Glomerular visceral epithelial cell (primary cell): Measurements from ENCODE around the gene PEPD.

Experiments used
- DNase-seq: peaks from one replicate; pipeline ENCODE4 v3.0.0-alpha.2; 2016; ENCODE audit errors: extremely low spot score

PEPD gene

DNA sequence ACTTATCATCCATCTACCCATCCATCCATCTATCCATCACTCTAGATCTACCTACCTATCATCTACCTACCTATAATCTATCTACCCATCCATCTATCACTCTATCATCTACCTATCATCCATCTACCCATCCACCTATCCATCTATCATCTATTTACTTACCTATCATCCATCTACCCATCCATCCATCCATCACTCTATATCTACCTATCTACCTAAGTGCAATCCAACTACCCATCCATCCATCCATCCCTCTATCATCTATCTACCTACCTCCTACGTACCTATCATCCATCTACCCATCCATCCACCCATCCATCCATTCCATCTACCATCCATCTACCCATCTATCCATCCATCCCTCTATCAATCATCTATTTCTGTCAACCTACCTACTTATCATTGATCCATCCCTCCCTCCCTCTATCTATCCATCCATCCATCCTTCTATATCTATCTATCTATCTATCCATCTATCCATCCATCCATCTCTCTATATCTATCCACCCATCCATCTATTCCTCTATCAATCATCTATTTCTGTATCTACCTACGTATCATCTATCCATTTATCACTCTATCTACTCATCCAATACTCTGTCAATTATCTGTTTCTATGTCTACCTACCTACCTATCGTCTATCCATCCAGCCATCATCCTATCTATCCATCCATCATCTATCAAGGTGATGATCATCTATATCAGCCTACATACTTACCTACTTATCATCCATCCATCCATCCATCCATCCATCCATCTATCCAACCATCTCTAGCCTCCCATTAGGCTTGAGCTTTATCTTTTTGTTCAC is 99.0 kb downstream of the PEPD start:
- no peak for DNase-seq

DNA sequence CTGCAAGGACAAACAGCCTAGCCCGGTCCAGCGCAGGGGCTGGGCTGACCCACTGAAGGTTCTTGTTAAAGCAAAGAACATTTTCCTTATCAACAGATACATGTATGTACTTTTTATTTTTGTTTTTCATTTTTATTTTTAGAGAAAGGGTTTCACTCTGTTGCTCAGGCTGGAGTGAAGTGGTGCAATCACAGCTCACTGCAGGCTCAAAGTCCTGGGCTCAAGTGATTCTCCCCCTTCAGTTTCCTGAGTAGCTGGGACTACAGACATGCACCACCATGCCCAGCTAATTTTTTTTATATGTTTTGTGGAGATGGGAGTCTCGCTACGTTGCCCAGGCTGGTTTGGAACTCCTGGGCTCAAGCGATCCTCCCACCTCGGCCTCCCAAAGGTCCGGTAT is 100.2 kb downstream of the PEPD start:
- DNase-seq: no peak

DNA sequence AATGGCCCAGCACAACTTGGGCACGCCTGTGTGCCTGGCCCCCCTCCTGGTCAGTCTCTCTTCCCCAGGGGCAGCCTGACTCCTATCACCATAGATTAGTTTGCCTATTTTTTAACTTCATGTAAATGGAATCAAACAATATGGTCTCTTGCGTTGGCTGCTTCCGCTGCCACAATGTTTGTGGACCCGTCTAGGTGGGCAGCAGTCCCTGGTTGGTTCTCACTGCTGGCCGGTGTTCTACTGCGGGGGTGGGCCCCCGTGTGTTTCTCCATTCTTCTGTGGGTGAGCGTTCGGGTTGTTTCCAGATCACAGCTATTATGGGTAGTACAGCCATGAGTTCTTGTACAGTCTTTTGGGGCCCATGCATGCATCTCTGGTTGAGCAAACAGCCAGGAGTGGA is 100.8 kb downstream of the PEPD start:
- no peak for DNase-seq

DNA sequence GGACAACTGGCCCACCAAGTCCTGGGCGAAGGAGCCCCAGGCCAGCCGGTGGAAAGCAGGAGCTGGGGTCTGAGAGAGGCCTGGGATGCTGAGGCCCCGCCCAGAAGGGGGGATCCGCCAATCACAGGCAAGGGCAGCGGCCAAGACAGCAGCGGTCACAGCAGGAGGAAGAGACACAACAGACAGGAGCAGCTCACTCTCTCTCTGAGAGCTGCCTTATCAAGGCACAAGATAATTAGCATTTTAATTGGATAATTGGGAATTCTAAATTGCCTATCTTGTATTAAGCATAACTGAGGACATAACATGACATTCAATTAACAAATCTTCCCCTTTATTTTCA is 101.8 kb downstream of the PEPD start:
- DNase-seq: no peak

DNA sequence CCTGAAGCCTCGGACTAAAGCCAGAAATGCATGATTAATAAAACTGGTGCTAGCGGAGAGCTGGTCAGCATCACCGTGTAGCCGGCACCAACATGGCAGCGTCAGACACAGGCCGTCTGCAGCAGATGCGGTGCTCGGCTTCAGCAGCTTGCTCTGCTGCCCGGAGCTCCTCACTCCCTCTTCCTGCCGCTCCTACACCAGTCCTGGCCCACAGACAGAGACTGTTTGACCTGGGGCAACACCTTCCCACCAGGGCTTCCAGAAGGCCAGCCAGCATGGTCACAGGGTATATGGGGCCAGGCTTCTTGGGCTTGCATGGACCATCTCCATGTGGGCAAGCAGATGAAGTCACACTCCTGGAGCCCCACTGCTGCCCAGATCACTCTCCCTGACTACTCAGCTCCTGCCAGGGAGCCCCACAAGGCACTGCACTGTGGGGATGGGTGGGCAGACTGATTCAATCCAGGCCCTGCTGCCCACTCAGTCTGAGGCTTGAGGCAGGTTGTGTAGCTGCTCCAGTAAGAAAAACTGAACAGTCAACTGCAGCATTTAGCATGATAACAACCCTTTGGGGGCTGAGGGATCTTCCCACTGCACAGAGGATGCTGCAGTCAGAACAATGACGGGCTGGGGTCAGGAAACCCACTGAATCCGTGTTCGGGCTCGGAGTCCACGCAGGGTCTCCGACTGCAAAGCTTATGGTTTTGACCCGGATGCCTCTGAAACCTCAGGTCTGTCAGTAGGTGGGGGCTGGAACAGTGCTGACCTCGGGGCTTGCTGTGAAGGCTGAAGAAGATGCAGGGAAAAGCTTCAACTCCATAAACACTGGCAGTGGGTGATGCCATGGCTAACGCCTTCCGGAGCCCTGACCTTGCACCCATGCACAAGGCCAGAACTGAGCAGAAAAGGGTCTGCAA is 102.5 kb downstream of the PEPD start:
- DNase-seq: no peak

DNA sequence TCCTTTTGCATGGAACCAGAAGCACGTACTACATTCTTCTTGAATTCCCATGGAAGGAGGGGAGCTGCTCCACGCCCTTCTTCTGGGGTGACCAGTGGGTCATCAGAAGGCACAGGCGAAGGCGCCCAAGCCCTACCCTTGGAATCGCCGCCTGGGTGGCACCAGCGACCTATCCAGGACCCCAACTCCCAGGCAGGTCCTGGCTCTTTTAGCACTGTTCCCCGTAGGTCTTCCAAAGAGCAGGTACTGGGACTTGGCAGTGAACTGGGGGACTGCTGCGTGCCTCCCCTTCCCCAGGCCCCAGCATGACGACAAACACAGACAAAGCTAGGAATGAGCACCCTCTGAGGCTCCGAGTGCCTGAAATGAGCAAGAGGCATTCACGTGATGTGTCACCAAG is 103.1 kb downstream of the PEPD start:
- DNase-seq: no peak

DNA sequence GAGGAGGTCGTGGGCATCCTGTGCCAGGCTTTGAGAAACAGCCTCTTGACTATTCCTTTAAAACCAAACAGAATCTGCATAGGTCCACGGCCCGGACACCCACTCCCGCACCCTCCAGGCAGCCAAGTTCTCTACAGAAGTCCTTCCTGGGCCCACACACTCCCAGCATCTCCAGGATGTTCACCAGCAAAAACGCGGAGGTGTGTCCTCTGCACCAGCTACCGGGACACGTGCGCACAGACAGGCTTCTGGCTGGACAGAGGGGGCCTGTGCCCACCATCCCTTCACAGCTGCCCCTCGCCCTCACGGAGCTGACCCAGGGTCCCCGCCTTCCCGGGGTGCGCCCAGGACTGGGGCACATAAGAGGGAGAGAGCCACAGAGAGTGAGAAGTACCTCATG is 103.8 kb downstream of the PEPD start:
- no peak for DNase-seq

DNA sequence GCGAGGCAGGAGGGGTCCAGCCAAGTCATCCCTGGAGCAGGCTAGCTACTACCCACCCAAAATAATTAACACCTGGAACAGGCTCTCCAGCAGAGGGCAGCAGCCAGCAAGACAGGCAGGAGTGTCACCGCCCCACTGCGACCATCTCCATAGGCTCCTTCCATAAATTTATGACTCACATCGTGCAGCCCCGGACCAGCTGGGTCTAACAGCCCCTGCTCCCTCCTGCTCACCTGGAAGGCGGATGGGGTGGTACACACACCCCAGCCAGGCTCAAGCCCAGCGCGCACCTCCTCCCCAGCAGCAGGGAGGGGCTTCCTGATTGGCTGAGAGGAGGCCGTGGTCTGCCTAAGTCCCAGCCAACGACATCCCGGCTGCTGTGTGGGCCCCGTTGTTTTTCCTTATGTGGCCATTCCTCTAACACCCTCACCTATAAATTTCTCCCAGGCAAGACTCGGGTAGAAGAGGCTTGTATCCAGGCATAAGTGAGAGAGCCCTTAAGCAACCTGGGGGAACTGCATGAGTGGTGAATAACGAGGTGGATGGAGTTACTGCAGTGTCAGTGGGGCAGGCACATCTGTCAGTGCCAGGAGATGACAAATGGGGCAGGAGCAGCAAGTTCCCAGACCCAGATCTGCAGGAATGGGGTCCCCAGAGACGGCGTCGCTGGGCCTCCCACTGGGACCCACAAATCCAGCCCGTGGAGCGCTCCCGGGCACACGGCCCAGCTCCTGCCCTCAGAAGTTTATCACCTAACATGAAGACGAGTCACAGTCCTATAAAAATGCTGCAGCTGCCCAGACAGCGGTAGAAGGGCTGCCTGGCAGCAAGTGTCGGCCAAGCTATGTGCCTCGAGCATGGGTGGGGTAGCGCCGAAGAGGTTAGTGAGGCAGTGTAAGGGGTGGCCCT is 105.0 kb downstream of the PEPD start:
- peak; percentile 62 for DNase-seq

DNA sequence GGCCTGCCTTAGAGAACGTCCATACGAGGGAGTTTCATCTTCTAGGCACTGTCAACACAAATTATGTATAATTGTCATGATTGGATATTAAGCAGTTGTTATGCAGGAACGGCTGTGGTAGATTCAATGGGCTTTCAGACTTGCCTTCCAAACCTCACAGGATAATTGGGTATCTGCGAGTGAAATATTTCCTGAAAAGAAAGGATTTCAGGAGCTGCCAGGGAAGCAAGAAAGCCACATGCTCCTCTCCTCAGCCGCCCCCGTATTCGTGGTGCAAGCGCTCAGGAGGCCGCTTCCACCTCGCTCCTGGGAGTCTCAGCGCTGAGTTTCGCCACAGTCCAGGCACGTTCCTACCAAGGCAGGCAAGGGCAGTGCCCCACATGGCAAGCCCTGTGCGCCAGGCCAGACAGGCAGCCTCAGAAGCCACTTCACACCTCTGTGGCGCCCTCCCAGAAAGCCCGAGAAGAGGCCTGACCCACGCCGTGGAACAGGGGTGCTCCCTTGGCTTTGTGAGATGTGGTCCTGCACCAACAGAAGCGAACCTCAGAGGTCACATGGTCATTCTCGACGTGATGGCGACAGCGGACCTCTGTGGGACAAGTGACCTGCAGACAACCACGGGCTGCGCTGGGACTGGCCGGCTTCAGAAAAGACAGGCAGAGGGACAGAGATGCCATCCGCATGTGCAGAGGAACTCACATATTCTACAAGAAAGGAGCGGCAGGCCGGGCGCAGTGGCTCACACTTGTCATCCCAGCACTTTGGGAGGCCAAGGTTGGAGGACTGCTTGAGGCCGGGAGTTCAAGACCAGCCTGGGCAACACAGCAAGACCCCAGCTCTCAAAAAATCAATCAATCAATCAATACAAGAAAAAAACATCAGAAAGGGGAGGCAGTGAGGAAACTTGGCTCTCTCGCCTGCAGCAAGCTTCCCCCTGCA is 106.7 kb downstream of the PEPD start:
- no peak for DNase-seq

DNA sequence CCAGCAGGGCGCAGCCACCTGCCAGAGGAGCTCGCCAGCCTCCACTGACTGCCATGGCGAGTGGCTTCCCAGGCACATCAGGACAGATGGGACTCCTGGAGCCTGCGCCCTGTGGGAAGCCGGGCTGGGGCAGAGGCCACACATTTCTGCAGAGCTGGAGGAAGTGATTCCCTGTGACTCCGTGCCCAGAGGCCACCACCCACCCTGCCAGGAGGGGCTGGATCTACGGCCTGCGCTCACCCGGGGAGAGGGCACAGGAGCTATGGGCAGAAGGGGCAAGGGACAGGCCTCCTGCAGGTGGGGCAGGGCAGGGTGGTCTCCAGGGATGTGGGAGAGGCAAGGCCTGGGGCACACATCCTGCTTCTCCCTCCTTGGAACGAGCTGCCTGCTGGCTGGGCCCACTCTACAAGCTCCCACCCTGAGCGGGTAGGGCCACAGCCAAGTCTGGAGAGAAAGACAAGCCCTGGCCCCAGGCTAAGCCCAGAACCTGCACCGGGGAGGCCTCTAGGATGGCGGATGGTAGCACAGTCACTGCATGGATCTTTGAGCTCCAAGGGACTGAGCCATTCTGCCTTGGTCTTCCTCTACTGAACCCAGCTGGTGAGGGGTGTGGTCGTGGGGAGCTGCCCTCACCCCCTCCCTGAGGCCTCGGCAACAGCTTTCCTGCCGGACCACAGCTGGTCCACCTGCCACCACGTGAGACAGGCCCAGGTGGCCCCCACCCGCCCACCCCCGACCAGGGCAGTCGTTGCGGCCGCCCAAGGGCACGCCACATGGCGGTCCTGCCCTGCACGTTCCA is 107.5 kb downstream of the PEPD start:
- no peak for DNase-seq

DNA sequence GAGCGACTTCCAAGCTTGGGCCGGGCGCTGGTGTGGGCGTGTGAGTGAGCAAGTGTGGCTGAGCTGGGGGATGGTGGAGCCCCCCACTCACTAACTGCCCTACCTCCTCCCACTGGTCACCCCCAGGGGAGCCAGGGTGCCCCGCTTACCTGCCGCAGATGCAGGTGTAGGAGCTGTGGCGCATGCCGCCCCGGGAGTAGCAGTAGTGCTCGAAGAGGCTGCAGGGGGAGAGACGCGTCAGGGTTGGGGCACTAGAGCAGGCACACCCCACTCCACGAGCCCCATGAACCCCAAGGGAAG is 108.2 kb downstream of the PEPD start:
- no peak for DNase-seq

DNA sequence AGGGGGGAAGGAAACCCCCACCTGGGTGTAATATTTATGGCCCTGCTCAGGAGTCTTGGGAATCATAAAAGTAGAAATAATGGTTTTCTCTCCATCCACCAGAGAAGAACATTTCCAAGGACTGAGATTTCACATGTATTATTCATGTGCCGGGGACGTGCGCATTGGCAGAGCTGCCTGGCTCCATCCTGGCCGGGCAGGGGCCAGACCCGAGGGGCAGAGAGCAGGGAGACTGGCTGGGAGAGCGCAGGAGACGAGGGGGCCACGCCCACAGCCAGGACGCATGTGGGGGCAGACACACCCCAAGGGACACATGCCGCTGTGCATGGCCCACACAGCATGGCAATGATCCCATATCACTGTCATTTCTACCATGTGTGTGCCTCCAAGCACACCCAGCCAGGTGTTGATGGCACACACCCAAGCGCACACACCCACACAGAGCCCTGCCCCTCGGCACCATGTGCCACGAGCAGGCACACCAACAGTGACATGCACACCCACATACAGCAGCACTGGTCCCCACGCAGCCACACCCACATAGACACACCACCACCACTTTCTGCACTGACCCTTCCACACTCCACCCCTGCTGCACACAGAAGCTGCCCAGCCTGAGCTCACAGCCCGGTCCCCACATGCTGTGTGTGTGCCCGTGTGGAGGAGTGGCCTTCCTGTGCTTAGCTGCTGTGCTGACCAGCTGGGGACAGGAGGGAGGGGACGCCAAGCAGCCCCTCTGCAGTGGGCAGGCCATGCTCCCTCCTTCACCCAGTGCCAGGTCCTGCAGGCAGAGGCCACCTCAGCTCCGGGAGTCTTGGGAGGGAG is 108.8 kb downstream of the PEPD start:
- no peak for DNase-seq

DNA sequence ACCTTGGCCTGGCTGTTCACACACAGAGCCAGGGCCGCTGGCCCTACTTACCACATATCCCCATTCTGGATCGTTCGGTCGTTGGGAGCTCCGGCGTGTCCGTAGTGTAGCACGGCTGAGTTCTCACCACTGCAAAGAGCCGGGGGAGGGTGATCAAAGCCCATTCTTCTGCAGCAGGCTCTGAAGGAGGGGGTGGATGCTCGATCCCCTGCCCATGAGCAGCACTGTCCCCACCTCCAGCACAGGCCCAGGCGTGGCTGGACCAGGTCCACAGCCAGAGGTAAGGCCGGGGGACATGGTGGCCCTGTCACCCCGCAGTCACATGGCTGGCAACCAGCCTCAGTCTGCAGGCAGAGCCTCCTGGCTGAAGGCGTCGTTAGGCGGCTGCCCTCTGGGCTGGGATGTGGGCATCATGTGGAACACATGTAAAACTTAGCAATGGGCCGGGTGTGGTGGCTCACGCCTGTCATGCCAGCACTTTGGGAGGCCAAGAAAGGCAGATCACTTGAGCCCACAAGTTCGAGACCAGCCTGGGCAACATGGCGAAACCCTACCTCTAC is 109.9 kb downstream of the PEPD start:
- DNase-seq: no peak

DNA sequence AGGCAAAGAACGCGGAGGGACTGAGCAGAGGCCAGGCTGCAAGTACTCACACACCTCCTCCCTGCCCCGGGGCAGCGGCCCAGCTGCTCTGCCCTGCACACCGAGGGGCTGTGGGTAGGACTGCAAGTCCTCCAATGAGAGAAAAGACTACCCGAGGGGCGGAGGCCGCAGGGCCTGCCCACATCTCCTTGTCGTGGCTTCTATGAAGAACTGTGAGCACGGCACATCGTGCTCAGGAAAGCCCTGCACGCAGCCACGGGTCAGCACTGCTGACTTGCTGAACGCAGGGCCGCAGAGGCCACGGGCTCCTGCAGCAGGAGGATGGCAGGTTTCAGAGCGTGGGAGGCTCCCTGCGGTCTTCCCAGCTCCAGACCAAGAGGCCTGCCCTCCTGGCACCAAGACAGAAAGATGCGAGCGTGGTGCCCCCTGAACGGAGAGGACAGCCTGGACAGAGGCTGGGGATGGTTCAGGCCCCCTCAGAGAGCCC is 110.6 kb downstream of the PEPD start:
- no peak for DNase-seq

DNA sequence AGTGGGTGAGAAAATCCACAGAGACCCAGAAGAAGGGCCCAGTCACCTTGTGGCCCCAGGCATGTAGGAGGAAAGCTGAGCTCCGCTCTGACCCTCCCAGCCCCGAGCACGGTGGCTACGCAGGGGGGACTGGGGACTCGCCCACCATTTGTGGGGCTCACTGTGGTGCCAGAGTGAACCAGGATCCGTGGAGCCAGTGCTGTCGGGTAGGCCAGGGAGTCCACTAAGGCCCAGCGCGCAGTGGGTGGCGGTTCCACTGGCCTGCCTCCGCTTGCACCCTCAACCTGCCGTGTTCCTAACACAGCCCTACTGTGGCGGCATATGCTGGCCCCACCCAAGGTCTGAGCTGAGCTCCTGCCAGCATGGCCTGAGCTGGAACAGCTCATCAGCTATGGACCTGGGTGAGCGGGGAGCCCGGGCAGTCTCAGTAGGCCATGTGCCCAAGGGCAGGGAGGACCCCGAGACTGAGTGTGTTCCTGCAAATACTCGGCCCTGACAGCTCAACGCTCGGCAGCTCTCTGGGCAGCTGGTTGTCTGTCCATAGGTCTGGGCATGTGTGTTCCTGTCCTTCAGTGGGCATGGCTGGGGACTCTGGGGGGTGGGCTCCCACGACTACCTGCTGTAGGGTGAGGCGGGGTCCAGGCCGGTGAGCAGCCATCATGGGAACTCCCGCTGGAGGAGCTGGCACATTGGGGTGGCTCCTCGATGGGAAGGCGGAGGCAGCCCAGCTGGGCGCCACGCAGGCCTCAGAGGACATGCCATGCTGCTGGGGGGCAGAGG is 111.5 kb downstream of the PEPD start:
- no peak for DNase-seq

DNA sequence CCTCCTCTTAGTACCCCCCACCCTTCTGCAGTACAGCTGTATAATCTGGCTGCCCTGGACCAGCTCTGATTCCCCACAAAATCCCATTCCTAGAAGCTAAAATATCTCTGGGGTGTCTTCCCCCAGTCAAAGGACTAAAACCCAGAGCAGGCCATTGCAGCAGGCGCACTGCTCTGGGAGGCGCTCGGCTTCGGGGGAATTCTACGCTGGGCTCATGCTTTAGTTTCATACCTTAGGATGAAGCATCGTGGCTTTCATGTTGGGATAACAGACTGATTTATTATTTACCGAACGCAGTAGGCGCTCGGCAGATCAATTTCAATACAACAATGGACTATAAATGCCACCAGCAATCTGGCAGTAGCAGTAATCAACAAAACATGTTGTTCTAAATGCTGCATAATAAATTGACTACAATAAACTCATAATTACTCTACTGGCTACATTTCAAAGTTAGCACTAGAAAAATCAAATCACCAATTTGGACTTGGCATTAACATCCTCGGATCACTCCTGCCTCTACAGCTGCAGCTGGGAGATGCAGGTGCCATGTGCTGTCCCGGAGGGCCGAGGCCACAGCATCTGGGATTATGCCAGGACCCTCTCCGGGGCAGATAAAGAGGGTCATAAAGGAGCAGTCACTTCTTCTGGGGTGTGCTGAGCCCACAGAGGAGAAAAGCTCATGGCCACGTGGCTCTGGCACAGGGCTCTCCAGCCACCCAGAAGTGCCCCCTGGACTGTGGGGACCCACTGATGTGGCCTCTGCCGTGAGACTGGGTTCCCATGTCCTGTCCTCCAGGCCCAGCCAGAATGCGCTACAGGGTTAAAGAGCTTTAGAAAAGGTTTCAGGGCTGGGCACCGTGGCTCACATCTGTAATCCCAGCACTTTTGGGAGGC is 112.8 kb downstream of the PEPD start:
- DNase-seq: no peak

DNA sequence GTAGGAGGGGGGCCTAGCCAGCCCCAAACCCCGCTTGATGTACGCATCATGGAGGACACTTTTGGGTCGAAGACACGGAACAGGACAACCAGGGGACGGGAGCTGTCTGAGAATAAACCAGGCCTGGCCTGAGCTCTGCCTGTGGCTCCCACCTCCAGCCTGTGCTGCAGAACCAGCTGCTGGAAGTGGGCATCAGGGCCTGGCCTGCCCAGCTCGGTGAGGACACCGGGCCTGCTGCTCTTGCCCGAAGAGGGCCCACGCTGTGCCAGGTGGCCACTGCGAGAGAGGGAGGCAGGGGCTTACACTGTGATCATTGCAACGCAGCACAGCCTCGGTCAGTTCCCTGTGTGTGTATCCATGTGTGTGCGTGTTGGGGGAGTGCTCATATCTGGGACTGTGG is 113.5 kb downstream of the PEPD start:
- no peak for DNase-seq
